CD4-positive, alpha-beta T cell treated with Interleukin-4 for 4 hours (primary cell): ENCODE measurements around the gene TIMM10B.
"Not testable (repeated sequence)": the region's sequence is repeated elsewhere in the genome, so short reads cannot be mapped to it uniquely, and the experiment has no call there.

Source experiments
- DNase-seq: peaks from one replicate; pipeline ENCODE4 v3.0.0-alpha.2; 2020

TIMM10B gene

DNA sequence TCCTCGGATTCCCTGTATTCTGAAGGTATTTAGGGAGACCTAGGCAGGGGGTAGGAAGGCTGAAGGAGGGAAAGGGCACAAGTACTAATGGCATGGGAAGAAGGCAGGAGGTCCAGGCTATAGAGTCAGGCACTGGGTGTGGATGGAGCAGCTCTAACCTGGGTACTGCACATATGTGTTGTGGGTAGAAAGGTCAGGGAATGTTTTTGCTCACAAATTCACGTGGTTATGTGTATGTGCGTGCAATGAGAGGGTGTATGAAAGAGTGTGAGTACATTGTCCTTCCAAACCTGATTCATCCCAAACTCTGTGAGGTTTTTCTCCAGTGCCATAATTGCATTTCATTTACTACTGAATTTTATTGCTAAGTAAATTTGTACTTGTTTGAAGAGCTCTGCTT, 39.0 kb downstream of the TIMM10B start:
- DNase-seq: no peak

DNA sequence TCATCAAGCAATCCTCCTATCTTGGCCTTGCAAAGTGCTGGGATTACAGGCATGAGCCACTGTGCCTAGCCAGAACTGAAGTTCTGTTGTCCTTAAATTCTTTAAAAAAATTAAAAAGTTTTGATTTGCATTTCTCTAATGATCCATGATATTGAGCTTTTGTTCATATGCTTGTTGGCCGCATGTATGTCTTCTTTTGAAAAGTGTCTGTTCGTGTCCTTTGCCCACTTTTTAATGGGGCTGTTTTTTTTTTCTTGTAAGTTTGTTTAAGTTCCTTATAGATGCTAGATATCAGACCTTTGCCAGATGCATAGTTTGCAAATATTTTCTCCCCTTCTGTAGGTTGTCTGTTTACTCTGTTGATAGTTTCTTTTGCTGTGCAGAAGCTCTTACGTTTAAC, 40.6 kb downstream of the TIMM10B start:
- DNase-seq: not testable (repeated sequence)

DNA sequence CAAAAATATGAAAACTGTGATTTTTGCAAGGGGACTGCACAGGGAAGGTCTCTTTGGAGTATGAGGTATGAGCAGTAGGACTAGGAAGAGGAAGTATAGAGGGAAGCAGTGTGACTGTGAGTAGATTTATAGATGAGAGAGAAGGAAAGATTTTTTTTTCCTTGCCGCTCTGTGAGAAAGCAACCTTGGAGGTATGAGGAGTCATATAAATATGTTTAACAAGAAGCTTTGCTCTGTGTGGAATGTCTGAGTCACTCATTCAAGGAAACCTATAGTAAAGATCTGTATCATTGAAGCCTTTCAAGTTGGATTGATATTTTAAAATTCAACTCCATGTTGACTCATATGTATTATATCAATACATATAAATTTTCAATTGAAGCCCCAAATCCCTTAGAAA, 42.0 kb downstream of the TIMM10B start:
- no peak for DNase-seq

DNA sequence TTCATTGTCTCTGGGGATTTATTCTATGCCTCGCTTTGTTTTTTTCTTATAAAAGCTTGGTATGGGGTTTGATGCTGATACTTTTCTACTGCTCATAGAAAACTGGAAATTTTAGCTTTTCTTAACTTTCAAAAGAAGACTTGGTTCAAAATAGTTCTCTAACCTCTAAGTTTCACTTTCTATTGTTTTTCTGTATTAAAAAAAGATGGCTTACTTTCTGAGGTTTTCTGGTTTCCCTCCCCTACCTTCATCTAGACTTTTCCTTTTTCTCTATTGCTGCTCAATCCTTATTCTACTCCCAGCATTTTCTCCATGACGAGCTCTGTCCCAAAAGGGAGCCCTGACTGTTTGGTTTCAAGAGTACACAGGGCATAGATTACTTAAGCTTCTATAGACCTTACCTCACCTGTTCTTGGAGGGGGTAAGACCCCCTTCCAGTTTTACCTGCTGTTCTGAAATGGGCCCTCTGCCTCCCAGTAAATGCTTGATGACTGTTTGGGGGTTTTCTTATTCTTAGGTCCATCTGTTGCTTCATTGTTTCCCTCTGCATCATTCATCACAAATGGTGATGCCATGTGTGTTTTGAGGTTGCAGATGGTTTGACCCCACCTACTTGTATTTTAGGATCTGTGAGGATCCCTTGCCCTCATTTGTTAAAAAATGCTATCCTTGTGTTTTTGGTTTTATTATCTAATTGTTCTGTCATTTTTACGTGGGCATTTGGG, 45.3 kb downstream of the TIMM10B start:
- DNase-seq: no peak

DNA sequence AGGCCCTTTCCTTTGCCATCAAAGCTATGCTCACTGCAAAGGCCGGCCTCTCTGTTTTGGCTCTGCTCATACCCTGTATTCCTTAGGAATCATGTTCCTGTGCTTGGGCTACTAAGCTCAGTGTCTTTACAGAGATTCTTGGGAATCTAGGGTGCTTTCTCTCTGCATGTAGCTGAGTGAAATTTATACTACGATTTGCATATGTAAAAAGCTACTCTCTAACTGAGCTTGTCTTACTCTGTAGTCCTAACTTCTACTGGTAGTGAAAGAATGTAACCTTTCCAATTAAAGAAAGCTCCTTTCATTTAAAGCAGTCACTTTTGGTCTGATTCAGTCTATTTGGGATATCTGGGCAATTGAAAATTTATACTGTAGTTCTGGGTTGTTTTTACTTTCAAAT, 48.0 kb downstream of the TIMM10B start:
- DNase-seq: no peak

DNA sequence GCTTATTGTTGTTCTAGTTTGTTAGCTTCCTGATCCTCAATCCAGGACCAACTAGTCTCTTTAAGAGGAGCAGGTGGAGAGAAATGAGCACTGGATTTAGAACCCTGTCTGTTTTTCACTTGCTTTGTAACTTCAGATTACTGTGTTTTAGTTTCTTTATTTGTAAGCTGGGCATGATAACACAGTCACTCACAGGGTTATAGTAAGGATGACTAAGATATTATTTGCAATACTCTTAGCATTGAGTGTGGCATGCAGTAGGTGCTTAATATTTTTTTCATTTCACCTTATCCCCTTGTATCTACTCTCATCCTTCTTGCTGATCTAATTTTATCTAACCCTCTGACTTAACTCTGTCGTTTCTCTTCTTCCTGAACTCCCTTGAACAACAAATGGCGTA, 49.5 kb downstream of the TIMM10B start:
- DNase-seq: no peak

DNA sequence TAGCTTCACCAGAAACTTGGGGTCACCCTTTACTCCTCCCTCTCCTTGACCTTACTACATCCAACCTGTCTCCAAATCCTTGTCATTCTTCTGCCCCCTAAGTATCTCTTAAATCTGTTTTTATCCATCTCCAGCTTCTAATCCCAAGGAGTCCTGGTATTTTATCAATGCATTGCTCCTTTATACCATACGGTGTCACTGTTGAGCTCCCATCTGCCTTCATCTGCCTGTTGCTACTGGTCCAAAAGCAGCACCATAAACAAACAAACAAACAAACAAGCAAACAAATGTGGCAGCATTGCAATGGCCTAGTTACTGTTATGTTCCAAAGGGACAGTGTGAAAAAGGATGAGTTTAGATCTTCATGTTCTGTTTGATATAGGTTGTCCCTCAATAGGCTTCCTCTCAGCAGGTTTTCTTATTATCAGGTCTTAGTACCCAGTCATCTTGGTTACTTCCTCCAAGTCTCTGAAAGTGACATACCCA, 50.0 kb downstream of the TIMM10B start:
- DNase-seq: peak; percentile 42
